Hematopoietic multipotent progenitor cell treated with erythropoietin and hydrocortisone succinate and interleukin-3 and kit ligand, for 4 days (in vitro differentiated cells): ENCODE data around the gene ARPC3.
"Not testable (repeated sequence)": the region's sequence is repeated elsewhere in the genome, so short reads cannot be mapped to it uniquely, and the experiment has no call there.

Experiments
- DNase-seq: peaks from one replicate; pipeline ENCODE4 v3.0.0-alpha.2; 2015

The ARPC3 gene

GRCh38 chr12:110449799-110450497 is at the start of gene ARPC3:
Gene ARPC3 (minus strand): TSS chr12:110450337. CDS start chr12:110450260, 77 bp downstream.
- peak; percentile 99 for DNase-seq

- DNase-seq, result peak; percentile 63
Observed at GRCh38 chr12:110498984-110499706, 49.0 kb upstream of the ARPC3 start.

- no peak for DNase-seq
Observed at GRCh38 chr12:110475426-110475825, 25.3 kb upstream of the ARPC3 start.

- DNase-seq, result peak; percentile 99
Observed at GRCh38 chr12:110468214-110469048, 18.3 kb upstream of the ARPC3 start, which contains the start of the genes FAM216A and GPN3. Gene FAM216A (plus strand): TSS chr12:110468845. CDS start chr12:110468876, 31 bp downstream. Gene GPN3 (minus strand): TSS chr12:110468257. CDS start chr12:110468203, 54 bp downstream.

- DNase-seq, result no peak
Observed at GRCh38 chr12:110467847-110468213, 17.7 kb upstream of the ARPC3 start.

- DNase-seq, result no peak
Observed at GRCh38 chr12:110466791-110467190, 16.7 kb upstream of the ARPC3 start.

GRCh38 chr12:110465765-110466164 is 15.6 kb upstream of the ARPC3 start:
- not testable (repeated sequence) for DNase-seq

GRCh38 chr12:110465024-110465423 is 14.9 kb upstream of the ARPC3 start:
- DNase-seq, result no peak

- DNase-seq, result not testable (repeated sequence)
Observed at GRCh38 chr12:110461189-110461588, 11.1 kb upstream of the ARPC3 start.

GRCh38 chr12:110458756-110459155 is 8.6 kb upstream of the ARPC3 start:
- DNase-seq, result no peak

- DNase-seq, result no peak
Observed at GRCh38 chr12:110453569-110454296, 3.6 kb upstream of the ARPC3 start.

GRCh38 chr12:110451263-110451662 is 1.1 kb upstream of the ARPC3 start:
- no peak for DNase-seq

- no peak for DNase-seq
Observed at GRCh38 chr12:110444455-110444854, 5.7 kb downstream of the ARPC3 start.

- no peak for DNase-seq
Observed at GRCh38 chr12:110436231-110436630, 13.9 kb downstream of the ARPC3 start.

GRCh38 chr12:110431957-110432587 is 18.1 kb downstream of the ARPC3 start:
- no peak for DNase-seq

- DNase-seq, result not testable (repeated sequence)
Observed at GRCh38 chr12:110429676-110430075, 20.5 kb downstream of the ARPC3 start.

- no peak for DNase-seq
Observed at GRCh38 chr12:110426406-110426805, 23.7 kb downstream of the ARPC3 start.

- no peak for DNase-seq
Observed at GRCh38 chr12:110424237-110424636, 25.9 kb downstream of the ARPC3 start.

GRCh38 chr12:110421701-110422100 is 28.4 kb downstream of the ARPC3 start:
- DNase-seq, result no peak

GRCh38 chr12:110421159-110421661 is 28.9 kb downstream of the ARPC3 start:
- DNase-seq, result peak; percentile 56

GRCh38 chr12:110420644-110421043 is 29.5 kb downstream of the ARPC3 start:
- not testable (repeated sequence) for DNase-seq

- peak; percentile 57 for DNase-seq
Observed at GRCh38 chr12:110417113-110417512, 33.0 kb downstream of the ARPC3 start.
